Right lobe of liver (tissue), 4 donors: Measurements from ENCODE around the gene FGGY.

ENCODE experiments used
- CTCF ChIP-seq, 4 donors: fragments of 200-600 bp in 3 of 4; fragments of 450-650 bp in 1 of 4; IDR thresholded peaks; one replicate each; pipeline versions ENCODE4 v1.5.1 to v1.8.0; 2016 to 2022; ENCODE audit warnings: antibody characterized with exemption in 4 of 4, mild to moderate bottlenecking in 2 of 4
- POLR2A ChIP-seq: fragments of 450-650 bp; IDR thresholded peaks from one replicate; pipeline ENCODE4 v1.6.1; 2017; ENCODE audit warnings: antibody characterized with exemption, mild to moderate bottlenecking
- donor health status: DM: no; HTN: no; CAD: no.
- donor health status: DM: no; HTN: no; CAD: no.
- donor health status: DM: no; HTN: yes; CAD: no.

GRCh38 chr1:59293849-59294248, 3.0 kb upstream of the FGGY start:
- TF ChIP-seq POLR2A (no peak), CTCF (IDR thresholded peaks at IDR 0.05) (no peak)
